ACC112 (cell line): Measurements from ENCODE around the gene RASGRP1.

ENCODE experiments used
- H2AFZ ChIP-seq: fragments of 200-600 bp; sonication (generic); one replicate; pipeline ENCODE4 v1.6.0; 2017; ENCODE audit warnings: antibody characterized with exemption, low read length; ENCODE audit not compliant: unreplicated experiment
- H3K27ac ChIP-seq: fragments of 200-600 bp; sonication (generic); 2 replicates; pipeline ENCODE4 v1.5.1; 2014; ENCODE audit warnings: low read depth, mild to moderate bottlenecking, antibody characterized with exemption, low read length, moderate library complexity
- H3K27me3 ChIP-seq: fragments of 200-600 bp; sonication (generic); 2 replicates; pipeline ENCODE4 v1.6.1; 2014; ENCODE audit warnings: mild to moderate bottlenecking, antibody characterized with exemption, low read length, moderate library complexity, mixed read lengths; ENCODE audit not compliant: insufficient read depth
- H3K36me3 ChIP-seq: fragments of 200-600 bp; sonication (generic); 2 replicates; pipeline ENCODE4 v1.6.1; 2016; ENCODE audit warnings: mild to moderate bottlenecking, antibody characterized with exemption, low read length, moderate library complexity, mixed read lengths; ENCODE audit not compliant: insufficient read depth
- H3K4me1 ChIP-seq: fragments of 200-600 bp; sonication (generic); one replicate; pipeline ENCODE4 v1.6.1; 2016; ENCODE audit warnings: low read length, mixed read lengths; ENCODE audit not compliant: insufficient read depth, unreplicated experiment, control insufficient read depth
- H3K4me3 ChIP-seq: fragments of 200-600 bp; sonication (generic); 2 replicates; pipeline ENCODE4 v1.5.1; 2014; ENCODE audit warnings: mild to moderate bottlenecking, low read depth, low read length
- H3K79me2 ChIP-seq: fragments of 200-600 bp; sonication (generic); one replicate; pipeline ENCODE4 v1.6.0; 2016; ENCODE audit warnings: low read length; ENCODE audit not compliant: control insufficient read depth, unreplicated experiment, insufficient read depth

RASGRP1 gene

DNA sequence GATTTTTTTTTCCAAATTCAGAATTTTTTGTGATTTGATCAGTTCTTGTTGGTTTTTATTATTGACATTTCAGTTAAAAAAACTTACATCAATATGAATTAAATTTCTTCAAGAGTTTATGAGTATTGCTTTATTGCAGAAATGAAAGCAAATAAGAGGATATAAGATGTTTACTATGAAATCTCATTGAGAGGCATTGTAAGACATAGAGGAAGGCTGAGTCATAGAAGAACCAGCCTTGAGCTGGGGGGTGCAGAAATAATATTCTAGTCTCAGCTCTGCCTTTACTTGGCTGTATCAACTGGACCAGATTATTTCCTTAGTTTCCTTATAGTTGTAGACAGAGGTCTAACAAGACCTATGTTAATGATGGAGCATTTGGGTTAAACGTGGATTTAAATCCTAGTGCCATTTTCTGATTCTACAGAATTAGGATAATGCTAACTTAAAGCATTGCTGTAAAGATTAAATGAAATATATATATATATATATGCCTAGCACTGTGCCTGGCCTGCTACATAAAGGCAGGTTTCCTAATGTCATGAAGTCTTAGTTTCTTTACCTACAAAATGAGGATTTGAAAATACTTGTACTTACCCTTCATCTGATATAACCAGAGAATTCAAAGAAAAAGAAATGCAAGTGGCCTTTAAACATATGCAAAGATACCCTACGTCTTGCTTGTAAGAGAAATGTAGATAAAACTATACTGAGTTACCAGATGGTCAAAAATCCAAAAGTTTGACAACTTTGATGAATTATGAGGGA, 103.4 kb downstream of the RASGRP1 start:
- H3K79me2 ChIP-seq, result peaks cover 69% of the 10 kb centered on the region

DNA sequence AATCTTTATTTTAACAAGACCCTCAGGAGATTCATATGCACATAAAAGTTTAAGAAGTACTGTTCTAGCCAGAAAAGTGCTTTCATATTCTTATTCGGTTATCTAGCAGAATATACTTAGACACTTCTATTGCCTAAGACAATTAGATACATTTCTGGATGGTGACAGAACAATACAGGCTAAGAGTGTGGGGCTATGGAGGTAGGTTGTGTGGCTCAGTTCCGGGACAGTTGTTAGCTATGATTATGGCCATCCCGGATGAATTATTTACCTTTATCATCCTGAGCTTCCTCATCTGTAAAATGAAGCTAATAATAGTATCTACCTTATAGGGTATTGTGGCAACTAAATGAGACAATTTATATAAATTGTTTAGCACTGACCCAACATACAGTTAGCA, 104.1 kb downstream of the RASGRP1 start:
- no peak overlapping the region for H2AFZ ChIP-seq
- no peak overlapping the region for H3K27ac ChIP-seq
- H3K79me2 ChIP-seq, result peaks cover 74% of the 10 kb centered on the region
- H3K36me3 ChIP-seq, result no peaks in the 10 kb centered on the region
- H3K27me3 ChIP-seq, result no peaks in the 10 kb centered on the region
- H3K4me3 ChIP-seq, result peak overlapping the region; percentile 42
- peaks cover 18% of the 10 kb centered on the region for H3K4me1 ChIP-seq

More for the DNA sequence above, 103.4 kb downstream of the RASGRP1 start:
- Histone ChIP-seq H3K4me3 (peak overlapping the region; percentile 42), H3K4me1 (peaks cover 12% of the 10 kb centered on the region), H3K27me3 (no peaks in the 10 kb centered on the region), H3K27ac (no peak overlapping the region), H3K36me3 (no peaks in the 10 kb centered on the region), H2AFZ (no peak overlapping the region)

DNA sequence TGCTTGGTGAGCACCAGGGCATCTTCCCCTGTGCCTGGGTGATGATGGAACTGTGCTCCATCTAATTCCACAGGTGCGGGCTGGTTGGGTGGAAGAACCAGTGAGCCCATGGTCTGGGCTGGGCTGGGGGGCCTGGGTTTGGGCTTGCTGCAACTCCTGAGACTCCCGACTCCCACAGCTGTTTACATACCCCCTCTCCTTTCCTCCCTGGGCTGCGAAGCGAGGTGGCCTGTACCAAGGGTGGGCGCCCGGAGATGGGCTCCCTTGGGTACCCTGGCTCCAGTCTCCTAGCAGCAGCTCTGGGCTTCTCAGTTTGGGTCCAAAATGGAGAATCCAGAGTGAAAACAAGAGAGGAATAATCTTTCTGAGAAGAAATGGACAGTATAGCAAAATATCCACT, 105.1 kb downstream of the RASGRP1 start:
- H3K79me2 ChIP-seq, result peaks cover 85% of the 10 kb centered on the region
- peaks cover 24% of the 10 kb centered on the region for H3K4me1 ChIP-seq
- H3K36me3 ChIP-seq, result no peaks in the 10 kb centered on the region
- H2AFZ ChIP-seq, result no peak overlapping the region
- no peak overlapping the region for H3K4me3 ChIP-seq
- no peak overlapping the region for H3K27ac ChIP-seq
- no peaks in the 10 kb centered on the region for H3K27me3 ChIP-seq

DNA sequence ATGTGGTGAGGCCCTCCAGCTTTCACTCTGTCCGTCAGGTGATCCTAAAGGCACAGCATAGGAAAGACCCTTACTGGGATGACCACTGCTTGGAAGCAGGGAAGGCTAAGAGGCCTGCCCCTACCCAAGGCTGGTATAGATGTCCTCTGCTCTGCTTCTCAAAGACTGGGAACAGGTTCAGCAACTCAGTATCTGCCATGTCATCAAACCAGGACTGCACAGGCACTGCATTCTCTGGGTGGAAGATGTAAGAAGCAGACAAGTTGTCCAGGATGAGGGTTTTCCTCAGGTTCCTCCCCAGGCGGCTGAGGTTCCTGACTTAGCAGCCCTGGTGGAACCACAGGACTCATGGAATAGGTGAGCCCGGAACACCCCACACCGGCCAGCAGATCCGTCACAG, 106.0 kb downstream of the RASGRP1 start:
- Histone ChIP-seq H3K36me3 (no peaks in the 10 kb centered on the region), H3K4me1 (peaks cover 24% of the 10 kb centered on the region), H3K79me2 (peaks cover 83% of the 10 kb centered on the region)

DNA sequence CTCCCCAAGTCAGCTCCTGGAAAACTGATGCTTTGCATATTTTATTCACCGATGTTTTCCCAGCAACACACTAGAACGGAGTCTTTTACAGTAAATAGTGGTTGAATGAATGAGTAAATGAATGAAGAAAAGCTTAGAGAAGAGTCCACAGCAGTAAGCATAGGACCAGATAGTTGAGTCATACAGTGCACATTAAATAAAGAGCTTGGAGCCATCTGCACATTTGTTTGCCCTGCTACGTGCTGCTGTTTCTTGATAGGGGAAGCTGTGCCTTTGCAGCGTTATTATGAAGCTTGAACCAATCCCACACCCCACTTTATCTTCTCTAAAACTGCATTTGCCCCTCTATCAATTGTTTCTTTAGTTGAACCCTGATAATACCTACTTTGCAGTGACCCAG, 109.5 kb downstream of the RASGRP1 start:
- Histone ChIP-seq H3K4me3 (peak overlapping the region; percentile 96), H3K36me3 (no peaks in the 10 kb centered on the region), H3K79me2 (peaks cover 54% of the 10 kb centered on the region), H3K27me3 (no peaks in the 10 kb centered on the region), H3K27ac (no peak overlapping the region), H2AFZ (no peak overlapping the region), H3K4me1 (peaks cover 15% of the 10 kb centered on the region)

More for the DNA sequence above, 106.0 kb downstream of the RASGRP1 start:
- Histone ChIP-seq H3K27me3 (no peaks in the 10 kb centered on the region), H3K27ac (no peak overlapping the region), H3K4me3 (no peak overlapping the region), H2AFZ (no peak overlapping the region)

DNA sequence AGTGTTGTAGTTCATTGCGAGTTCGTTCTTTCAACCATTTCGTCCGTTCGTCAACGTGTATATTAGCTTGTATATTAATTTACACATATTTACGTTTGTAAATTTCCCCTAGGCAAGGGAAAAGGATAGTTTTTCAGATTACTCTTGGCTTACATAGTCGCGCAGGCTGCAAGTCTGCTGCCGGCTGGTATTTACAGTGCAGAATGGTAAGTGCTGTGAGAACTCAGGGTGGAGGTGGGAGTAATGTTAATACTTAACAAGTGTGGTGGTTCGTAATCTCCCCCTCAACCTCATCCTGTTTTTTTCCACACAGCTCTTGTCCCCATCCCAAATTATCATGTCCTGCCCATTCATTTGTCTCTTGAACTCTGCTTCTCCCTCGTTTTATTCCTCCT, 109.9 kb downstream of the RASGRP1 start:
- Histone ChIP-seq H3K4me3 (peak overlapping the region; percentile 96), H2AFZ (peak overlapping the region; percentile 95), H3K27ac (peak overlapping the region; percentile 81), H3K4me1 (peaks cover 15% of the 10 kb centered on the region), H3K36me3 (no peaks in the 10 kb centered on the region), H3K27me3 (no peaks in the 10 kb centered on the region), H3K79me2 (peaks cover 51% of the 10 kb centered on the region)

DNA sequence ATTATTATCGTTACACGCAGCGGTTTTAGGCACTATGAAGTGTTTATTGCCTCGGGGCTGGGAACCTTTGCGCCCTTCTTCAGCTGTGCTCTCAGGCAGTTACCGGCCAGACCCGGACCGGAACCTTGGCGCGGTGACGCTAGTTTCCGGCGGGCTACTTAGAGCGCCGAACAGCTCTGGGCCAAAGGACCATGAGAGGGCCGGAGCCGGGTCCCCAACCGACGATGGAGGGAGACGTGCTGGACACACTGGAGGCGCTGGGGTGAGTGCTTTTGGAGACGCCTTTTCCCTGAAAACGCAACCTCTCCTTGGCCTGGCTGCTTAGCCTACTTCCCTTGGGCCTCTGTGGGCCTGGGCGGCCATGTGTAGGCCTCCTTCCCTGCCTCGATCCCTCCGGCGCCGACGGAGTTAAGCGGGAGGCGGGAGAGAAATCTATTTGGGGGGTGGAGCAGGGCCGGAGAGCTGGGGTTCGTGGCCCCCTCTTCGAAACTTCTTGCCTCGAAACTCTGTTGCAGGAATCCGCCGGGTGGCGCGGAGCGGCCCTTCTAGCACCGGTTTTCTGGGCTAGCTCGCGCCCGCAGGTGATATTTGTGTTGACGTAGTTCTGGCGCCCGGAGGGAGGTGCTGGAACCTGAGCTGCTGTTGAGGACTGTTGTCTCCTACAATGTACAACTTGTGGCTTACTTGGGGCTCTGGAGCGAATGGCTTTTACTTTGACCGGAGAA, 110.5 kb downstream of the RASGRP1 start, which contains the start of gene FAM98B:
Gene FAM98B (plus strand): TSS at position 157 of the 725 bp plus-strand sequence. CDS start 35 bp downstream, at position 192.
- peak within 1 kb of the TSS; percentile 95 for H2AFZ ChIP-seq

DNA sequence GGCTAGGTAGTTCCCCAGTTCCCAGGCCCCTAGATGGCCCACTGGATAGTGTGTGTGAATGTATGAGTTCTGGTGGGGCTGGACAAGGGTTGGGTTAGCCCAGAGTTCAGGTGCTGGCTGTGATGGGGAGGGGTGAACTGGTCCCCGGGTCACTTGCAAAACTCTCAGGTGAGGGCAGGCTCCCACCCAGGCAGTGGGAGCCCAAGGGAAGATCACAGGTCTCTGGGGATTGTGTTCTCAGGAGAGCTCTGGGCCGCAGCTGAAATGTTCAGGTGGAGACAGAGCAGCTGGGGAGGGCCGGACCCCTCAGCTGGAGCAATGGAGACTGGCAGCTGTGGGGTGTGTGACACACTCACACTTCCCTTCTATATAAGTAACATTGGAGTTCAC, 123.5 kb downstream of the RASGRP1 start:
- Histone ChIP-seq H3K79me2 (no peaks in the 10 kb centered on the region), H3K4me3 (no peak overlapping the region), H3K27ac (no peak overlapping the region), H3K27me3 (peaks cover 17% of the 10 kb centered on the region), H3K4me1 (peaks cover 3% of the 10 kb centered on the region), H2AFZ (no peak overlapping the region), H3K36me3 (no peaks in the 10 kb centered on the region)

More for the DNA sequence above, 110.5 kb downstream of the RASGRP1 start, which contains the start of gene FAM98B:
- Histone ChIP-seq H3K4me3 (peak within 1 kb of the TSS; percentile 96), H3K4me1 (peaks cover 15% of the 10 kb centered on the region), H3K27ac (peak within 1 kb of the TSS; percentile 81), H3K36me3 (no peaks in the 10 kb centered on the region), H3K27me3 (no peaks in the 10 kb centered on the region), H3K79me2 (peaks cover 47% of the 10 kb centered on the region)

DNA sequence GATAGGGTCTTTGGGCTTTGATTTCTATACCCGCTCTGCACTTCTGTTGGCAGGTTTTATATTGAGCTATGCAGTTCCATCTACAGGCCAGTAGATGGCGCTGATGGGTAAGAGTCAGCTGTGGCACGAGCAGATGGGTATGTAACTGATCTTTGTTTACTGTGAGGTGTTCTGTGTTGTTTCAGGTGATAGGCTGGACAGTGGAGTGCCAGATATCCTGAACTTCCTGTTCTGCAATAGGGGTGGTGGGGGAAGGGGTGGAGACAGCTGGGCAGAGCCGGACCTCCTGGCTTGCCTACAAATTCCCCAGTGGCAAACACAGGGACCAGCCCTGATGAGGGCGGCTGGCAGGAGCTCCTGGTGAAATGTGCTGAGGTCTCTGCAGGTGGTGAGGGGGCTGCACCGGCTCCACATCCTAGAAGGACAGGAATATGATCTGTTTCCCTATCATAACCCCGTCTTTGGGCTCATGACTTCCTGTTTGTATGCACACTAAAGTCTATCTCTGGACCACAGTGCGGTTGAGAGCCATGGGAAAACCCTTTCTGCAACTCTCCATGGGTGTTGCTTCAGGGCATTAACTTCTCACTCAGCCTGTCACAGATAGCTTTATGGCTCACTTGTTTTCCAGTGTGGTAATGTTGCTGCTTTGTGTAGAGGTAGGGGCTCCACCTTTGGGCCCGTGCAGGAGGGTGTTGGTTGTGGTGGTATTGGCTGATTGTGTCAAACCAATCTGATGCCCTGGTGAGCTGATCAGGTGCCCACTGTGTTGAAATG, 124.1 kb downstream of the RASGRP1 start:
- H2AFZ ChIP-seq, result peak overlapping the region; percentile 3
- no peaks in the 10 kb centered on the region for H3K79me2 ChIP-seq
- H3K27ac ChIP-seq, result no peak overlapping the region
- H3K36me3 ChIP-seq, result no peaks in the 10 kb centered on the region
- H3K27me3 ChIP-seq, result peaks cover 20% of the 10 kb centered on the region
- no peak overlapping the region for H3K4me3 ChIP-seq
- peaks cover 3% of the 10 kb centered on the region for H3K4me1 ChIP-seq
